Activated CD4-positive, alpha-beta T cell treated with anti-CD3 and anti-CD28 coated beads, Interleukin-2, amount 10 ng/mL, durations not matched to agents 24 days and 14 days (primary cell): ENCODE results near the gene PDK3. TPM values are rescaled to one million over a fixed set of nuclear protein-coding genes. Genes with fewer than 3 reads are reported as not detected.

Experiments used
- DNase-seq: peaks from one replicate; pipeline ENCODE4 v3.0.0; 2022
- H3K27ac Mint-ChIP-seq: one replicate; pipeline ENCODE4 v1.8.0; 2022; ENCODE audit warnings: mild to moderate bottlenecking, mixed read lengths
- H3K27me3 Mint-ChIP-seq: one replicate; pipeline ENCODE4 v1.8.0; 2022; ENCODE audit warnings: mixed read lengths
- H3K36me3 Mint-ChIP-seq: one replicate; pipeline ENCODE4 v1.8.0; 2022; ENCODE audit warnings: low read depth, mild to moderate bottlenecking, mixed read lengths
- H3K4me1 Mint-ChIP-seq: one replicate; pipeline ENCODE4 v1.8.0; 2021; ENCODE audit warnings: mixed read lengths
- H3K4me3 Mint-ChIP-seq: one replicate; pipeline ENCODE4 v1.8.0; 2022; ENCODE audit warnings: mild to moderate bottlenecking, moderate library complexity, mixed read lengths
- H3K9me3 Mint-ChIP-seq: one replicate; pipeline ENCODE4 v1.8.0; 2021; ENCODE audit warnings: mixed read lengths
- intact Hi-C: fragments of 100-400 bp; cut with micrococcal nuclease; formaldehyde crosslinking; loops from one replicate; pipeline ENCODE4 v1.15.1; 2023
- total RNA-seq: library from RNA; stranded (reverse); gene quantifications from 2 replicates; pipeline ENCODE4 v1.2.3, GENCODE V29; 2022

Gene PDK3
- total RNA-seq, 1 donor from 2014 or later = 26.3 TPM

DNA sequence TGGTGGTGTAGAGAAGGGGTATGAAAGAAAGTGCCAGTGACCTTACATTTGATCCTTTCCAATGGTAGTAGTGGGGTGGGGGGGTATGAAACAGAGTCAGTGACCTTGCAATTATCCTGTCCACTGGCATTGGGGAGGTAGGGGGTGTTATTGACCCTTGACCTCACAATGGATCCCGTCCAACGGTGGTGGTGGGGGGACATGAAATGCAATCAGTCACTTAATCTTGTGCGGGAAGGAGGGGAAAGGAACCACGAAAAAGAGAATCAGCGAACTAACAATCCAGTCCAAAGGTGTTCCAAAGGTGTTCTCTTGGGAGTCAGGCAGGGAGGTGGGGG lies 619 bp upstream of the PDK3 start:
- H3K36me3 Mint-ChIP-seq = no peaks in the 10 kb centered on the region
- H3K27ac Mint-ChIP-seq = peak overlapping the region; percentile 91
- peaks cover 26% of the 10 kb centered on the region for H3K4me1 Mint-ChIP-seq
- DNase-seq = no peak
- peaks cover 2% of the 10 kb centered on the region for H3K27me3 Mint-ChIP-seq
- no peaks in the 10 kb centered on the region for H3K9me3 Mint-ChIP-seq
- peak overlapping the region; percentile 84 for H3K4me3 Mint-ChIP-seq
- intact Hi-C loops = no loop called here

GRCh38 chrX:24465532-24465865 lies 413 bp downstream of the PDK3 start:
- Mint-ChIP-seq H3K36me3 (no peaks in the 10 kb centered on the region), H3K4me1 (peaks cover 27% of the 10 kb centered on the region), H3K27ac (peak overlapping the region; percentile 62), H3K9me3 (no peaks in the 10 kb centered on the region), H3K4me3 (peak overlapping the region; percentile 84), H3K27me3 (no peaks in the 10 kb centered on the region)
- DNase-seq = no peak
- intact Hi-C loops = loop anchor here (1.0 kb wide), 2 partner anchors 15 to 228 kb away; partner anchors contain the start of gene POLA1

DNA sequence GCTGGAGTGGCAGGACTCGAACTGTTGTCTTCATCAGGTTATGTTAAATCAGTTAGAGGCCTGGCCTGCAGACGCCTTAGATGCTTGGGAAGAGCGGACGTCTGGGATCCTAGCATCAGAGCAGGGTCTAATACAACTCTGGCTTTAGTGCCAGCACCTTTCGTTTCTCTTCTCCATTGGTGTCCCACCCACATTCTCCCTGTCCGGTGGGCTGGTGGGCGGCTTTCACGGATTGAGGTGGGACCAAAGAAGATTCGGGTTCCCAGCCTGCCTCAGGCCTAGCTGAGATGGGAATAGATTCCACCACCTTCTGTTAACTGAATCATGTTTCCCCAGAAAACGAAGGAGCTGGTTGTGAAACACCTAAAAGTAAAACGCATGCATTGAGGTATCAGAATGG lies 939 bp downstream of the PDK3 start:
- Mint-ChIP-seq H3K4me1 (peaks cover 30% of the 10 kb centered on the region), H3K9me3 (no peaks in the 10 kb centered on the region), H3K4me3 (peak overlapping the region; percentile 84), H3K27me3 (no peaks in the 10 kb centered on the region), H3K27ac (peak overlapping the region; percentile 75), H3K36me3 (no peaks in the 10 kb centered on the region)
- peak; percentile 58 for DNase-seq
- intact Hi-C loops = no loop called here

- Mint-ChIP-seq H3K9me3 (no peaks in the 10 kb centered on the region), H3K4me3 (peak overlapping the region; percentile 39), H3K27ac (peak overlapping the region; percentile 55), H3K27me3 (no peaks in the 10 kb centered on the region), H3K4me1 (peaks cover 39% of the 10 kb centered on the region), H3K36me3 (no peaks in the 10 kb centered on the region)
- intact Hi-C loops = no loop called here
- no peak for DNase-seq
Measured at GRCh38 chrX:24468245-24468644, 3.2 kb downstream of the PDK3 start.

DNA sequence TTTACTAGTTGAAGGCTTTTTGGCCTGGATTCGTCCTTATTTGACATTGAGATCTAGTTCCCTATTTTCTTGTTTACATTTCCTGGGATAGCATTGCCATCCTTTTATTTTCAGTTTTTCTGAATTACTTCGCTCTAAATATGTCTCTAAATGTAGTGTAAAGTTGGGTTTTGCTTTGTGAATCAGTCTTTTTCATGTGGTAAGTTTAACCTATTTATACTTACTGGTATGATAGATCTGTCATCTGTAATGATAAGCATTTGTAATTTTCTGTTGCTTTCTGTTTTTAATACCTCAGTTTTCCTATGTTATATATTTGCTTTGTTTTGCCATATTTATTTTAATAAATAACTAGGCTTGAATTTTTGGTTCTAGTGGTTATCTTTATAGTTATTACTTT lies 6.7 kb downstream of the PDK3 start:
- intact Hi-C loops = loop anchor here (5.0 to 10.0 kb wide), 2 partner anchors 35 to 317 kb away; no protein-coding TSS in a partner anchor
- no peaks in the 10 kb centered on the region for H3K27me3 Mint-ChIP-seq
- H3K9me3 Mint-ChIP-seq = no peaks in the 10 kb centered on the region
- no peaks in the 10 kb centered on the region for H3K36me3 Mint-ChIP-seq
- peak overlapping the region; percentile 16 for H3K4me3 Mint-ChIP-seq
- peaks cover 40% of the 10 kb centered on the region for H3K4me1 Mint-ChIP-seq
- H3K27ac Mint-ChIP-seq = no peak overlapping the region
- no peak for DNase-seq

DNA sequence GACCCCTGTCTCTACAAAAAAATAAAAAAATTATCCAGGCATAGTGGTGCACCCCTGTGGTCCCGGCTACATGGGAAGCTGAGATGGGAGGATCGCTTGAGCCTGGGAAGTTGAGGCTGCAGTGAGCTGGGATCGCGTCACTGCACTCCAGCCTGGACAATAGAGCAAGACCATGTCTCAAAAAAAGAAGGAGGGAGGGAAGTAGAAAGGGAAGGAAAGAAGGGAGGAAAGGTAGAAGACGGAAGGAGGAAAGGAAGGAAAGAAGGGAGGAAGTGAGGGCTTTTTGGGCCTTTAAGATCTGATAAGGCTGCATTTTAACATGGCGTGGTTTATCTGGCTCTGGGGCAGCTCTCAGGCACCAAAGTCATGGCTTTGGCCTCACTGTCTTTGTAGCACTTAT lies 10.4 kb downstream of the PDK3 start:
- Mint-ChIP-seq H3K4me1 (peaks cover 49% of the 10 kb centered on the region), H3K9me3 (no peaks in the 10 kb centered on the region), H3K4me3 (no peak overlapping the region), H3K27me3 (no peaks in the 10 kb centered on the region), H3K36me3 (no peaks in the 10 kb centered on the region), H3K27ac (no peak overlapping the region)
- intact Hi-C loops = loop anchor here (10.0 kb wide), 1 partner anchor 321 kb away; no protein-coding TSS in a partner anchor
- no peak for DNase-seq

DNA sequence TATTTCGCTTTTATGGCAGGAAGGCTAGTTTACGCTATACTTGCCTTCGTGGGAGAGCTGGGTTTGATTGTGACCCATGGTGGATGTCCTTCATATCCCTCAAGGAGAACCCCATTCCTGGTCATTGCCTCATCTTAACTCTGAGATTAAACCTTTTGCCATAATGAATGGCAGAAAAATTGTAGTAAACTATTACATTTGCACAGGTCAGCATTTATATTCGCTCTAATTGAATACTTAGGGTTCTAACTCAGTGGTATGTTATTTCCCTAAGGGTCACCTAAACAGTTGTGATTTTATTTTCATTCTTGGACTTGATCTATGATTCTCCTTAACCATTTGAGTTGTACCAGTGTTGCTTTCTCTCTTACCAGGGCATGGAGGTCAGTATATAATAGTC lies 13.4 kb downstream of the PDK3 start:
- Mint-ChIP-seq H3K27ac (peak overlapping the region; percentile 94), H3K4me3 (peak overlapping the region; percentile 66), H3K9me3 (no peaks in the 10 kb centered on the region), H3K36me3 (peaks cover 14% of the 10 kb centered on the region), H3K4me1 (peaks cover 43% of the 10 kb centered on the region), H3K27me3 (no peaks in the 10 kb centered on the region)
- intact Hi-C loops = loop anchor here (10.0 kb wide), 1 partner anchor 324 kb away; no protein-coding TSS in a partner anchor
- no peak for DNase-seq

GRCh38 chrX:24479924-24480323 lies 14.8 kb downstream of the PDK3 start:
- Mint-ChIP-seq H3K27ac (peak overlapping the region; percentile 94), H3K9me3 (no peaks in the 10 kb centered on the region), H3K27me3 (no peaks in the 10 kb centered on the region), H3K4me1 (peaks cover 37% of the 10 kb centered on the region), H3K4me3 (peak overlapping the region; percentile 66), H3K36me3 (peaks cover 14% of the 10 kb centered on the region)
- DNase-seq = peak; percentile 91
- intact Hi-C loops = loop anchor here (1.0 to 10.0 kb wide), 4 partner anchors 15 to 325 kb away; partner anchors contain the start of gene PDK3

DNA sequence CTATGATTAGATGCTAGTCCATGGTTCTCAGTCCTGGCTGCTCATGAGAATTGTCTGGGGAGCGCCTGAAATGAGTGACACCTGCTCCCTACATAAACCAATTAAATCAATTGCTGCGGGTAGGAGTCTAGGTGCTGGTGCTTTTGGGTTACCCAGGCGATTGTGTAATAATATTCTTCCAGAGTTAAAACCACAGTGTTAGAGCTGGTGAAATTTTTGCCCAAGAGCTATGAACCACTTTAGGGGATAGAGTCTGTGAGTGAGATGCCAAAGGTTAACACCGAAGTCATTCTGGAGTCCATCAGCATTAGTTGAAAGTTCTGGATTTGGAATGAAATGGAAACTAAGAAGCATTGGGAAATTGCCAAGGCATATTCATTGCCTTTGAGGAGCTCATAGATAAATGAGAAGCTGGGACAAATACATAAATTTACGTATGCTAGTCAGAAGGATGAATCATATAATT lies 15.3 kb downstream of the PDK3 start:
- Mint-ChIP-seq H3K27me3 (no peaks in the 10 kb centered on the region), H3K9me3 (no peaks in the 10 kb centered on the region), H3K4me3 (peak overlapping the region; percentile 66), H3K36me3 (peaks cover 14% of the 10 kb centered on the region), H3K27ac (peak overlapping the region; percentile 94), H3K4me1 (peaks cover 34% of the 10 kb centered on the region)
- peak; percentile 65 for DNase-seq
- intact Hi-C loops = loop anchor here (1.0 to 10.0 kb wide), 3 partner anchors 15 to 216 kb away; partner anchors contain the start of gene PDK3

GRCh38 chrX:24482823-24483415 lies 17.8 kb downstream of the PDK3 start:
- H3K4me1 Mint-ChIP-seq = peaks cover 22% of the 10 kb centered on the region
- intact Hi-C loops = loop anchor here (10.0 kb wide), 1 partner anchor 218 kb away; no protein-coding TSS in a partner anchor
- no peak overlapping the region for H3K4me3 Mint-ChIP-seq
- no peaks in the 10 kb centered on the region for H3K9me3 Mint-ChIP-seq
- no peak for DNase-seq
- no peaks in the 10 kb centered on the region for H3K27me3 Mint-ChIP-seq
- H3K27ac Mint-ChIP-seq = no peak overlapping the region
- H3K36me3 Mint-ChIP-seq = peaks cover 14% of the 10 kb centered on the region

- Mint-ChIP-seq H3K27me3 (no peaks in the 10 kb centered on the region), H3K27ac (no peak overlapping the region), H3K9me3 (no peaks in the 10 kb centered on the region), H3K4me1 (peaks cover 20% of the 10 kb centered on the region), H3K36me3 (peaks cover 15% of the 10 kb centered on the region), H3K4me3 (no peak overlapping the region)
- intact Hi-C loops = loop anchor here (10.0 kb wide), 1 partner anchor 219 kb away; no protein-coding TSS in a partner anchor
- no peak for DNase-seq
Measured at GRCh38 chrX:24483596-24483995, 18.5 kb downstream of the PDK3 start.

DNA sequence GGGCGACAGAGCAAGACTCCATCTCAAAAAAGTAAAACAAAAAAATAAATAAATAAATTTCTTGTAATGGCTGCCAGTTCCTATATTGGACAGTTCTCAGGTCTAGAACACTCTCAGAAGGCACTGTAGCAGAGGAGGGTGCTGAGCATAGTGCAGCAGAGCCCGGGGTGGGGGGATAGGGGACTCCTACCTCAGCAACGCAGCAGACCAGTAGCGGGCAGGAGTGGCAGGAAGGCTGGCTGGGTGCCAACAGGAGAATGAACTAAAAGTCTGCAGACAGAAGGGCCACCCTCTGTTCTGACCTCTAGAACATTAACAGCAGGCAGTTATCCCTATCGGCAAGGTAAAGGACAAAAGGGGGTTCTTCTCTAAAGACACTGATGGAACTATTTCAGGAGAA lies 20.2 kb downstream of the PDK3 start:
- intact Hi-C loops = loop anchor here (10.0 kb wide), 1 partner anchor 221 kb away; no protein-coding TSS in a partner anchor
- H3K4me1 Mint-ChIP-seq = peaks cover 7% of the 10 kb centered on the region

DNA sequence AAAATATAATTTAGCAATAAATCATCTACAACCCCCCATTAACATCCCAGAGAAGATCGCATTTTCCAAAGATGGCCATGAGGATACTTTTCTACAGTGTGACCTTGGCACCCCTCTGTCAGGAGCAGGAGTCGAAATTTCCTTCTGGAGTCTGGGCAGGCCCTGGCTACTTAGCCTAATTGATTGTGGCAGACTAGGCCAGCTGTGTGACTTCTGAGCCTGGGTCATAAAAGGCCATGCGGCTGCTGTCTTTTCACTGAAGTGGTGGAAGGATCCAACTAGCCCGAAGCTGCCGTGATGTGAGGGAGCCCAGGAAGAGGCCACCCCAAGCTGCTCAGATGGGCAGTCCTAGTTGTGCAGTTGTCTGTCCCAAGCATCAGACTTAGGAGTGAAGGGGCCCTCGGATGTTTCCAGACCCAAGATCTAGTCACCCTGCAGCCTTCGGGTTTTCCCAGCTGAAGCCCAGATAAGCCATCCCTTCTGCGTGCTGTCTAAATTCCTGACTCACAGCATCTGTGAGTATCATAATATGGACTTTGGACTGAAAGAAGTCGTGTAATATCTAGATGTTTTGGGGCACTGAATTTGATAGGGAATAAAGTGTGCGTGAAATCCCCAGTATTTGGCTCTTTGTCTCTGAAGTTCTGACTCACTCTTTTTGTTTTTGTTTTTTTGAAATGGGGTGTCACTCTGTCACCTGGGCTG lies 21.0 kb downstream of the PDK3 start:
- H3K27ac Mint-ChIP-seq = no peak overlapping the region
- intact Hi-C loops = loop anchor here (10.0 kb wide), 1 partner anchor 221 kb away; no protein-coding TSS in a partner anchor
- H3K36me3 Mint-ChIP-seq = peaks cover 15% of the 10 kb centered on the region
- no peaks in the 10 kb centered on the region for H3K27me3 Mint-ChIP-seq
- DNase-seq = no peak
- H3K4me3 Mint-ChIP-seq = no peak overlapping the region
- H3K4me1 Mint-ChIP-seq = peaks cover 2% of the 10 kb centered on the region
- no peaks in the 10 kb centered on the region for H3K9me3 Mint-ChIP-seq

More for the DNA sequence above, 20.2 kb downstream of the PDK3 start:
- Mint-ChIP-seq H3K4me3 (no peak overlapping the region), H3K9me3 (no peaks in the 10 kb centered on the region), H3K27me3 (no peaks in the 10 kb centered on the region), H3K36me3 (peaks cover 17% of the 10 kb centered on the region), H3K27ac (no peak overlapping the region)
- DNase-seq = no peak

- H3K4me3 Mint-ChIP-seq = no peak overlapping the region
- H3K4me1 Mint-ChIP-seq = peaks cover 3% of the 10 kb centered on the region
- H3K27me3 Mint-ChIP-seq = no peaks in the 10 kb centered on the region
- DNase-seq = no peak
- no peaks in the 10 kb centered on the region for H3K9me3 Mint-ChIP-seq
- H3K27ac Mint-ChIP-seq = no peak overlapping the region
- intact Hi-C loops = loop anchor here (10.0 kb wide), 1 partner anchor 223 kb away; no protein-coding TSS in a partner anchor
- peaks cover 5% of the 10 kb centered on the region for H3K36me3 Mint-ChIP-seq
Measured at GRCh38 chrX:24487571-24487970, 22.5 kb downstream of the PDK3 start.
